Gastroesophageal sphincter (tissue), 4 donors: ENCODE data around the gene HLA-DOA. TPM values are rescaled to one million over a fixed set of nuclear protein-coding genes. Genes with fewer than 3 reads are reported as not detected.

ENCODE experiments used
- ATAC-seq: fragments of 150-250 bp; one replicate; pipeline ENCODE4 v1.9.1; 2016; ENCODE audit warnings: mild to moderate bottlenecking, moderate library complexity
- H3K27ac ChIP-seq, 4 donors: fragments of 200-600 bp; sonication (generic) in 3 of 4; 1 replicate in 3 of 4; 2 replicates in 1 of 4; pipeline ENCODE4 v1.5.1; 2016 to 2019
- H3K27me3 ChIP-seq: fragments of 200-600 bp; sonication (generic); one replicate; pipeline ENCODE4 v1.5.1; 2019
- H3K36me3 ChIP-seq, 2 donors: fragments of 200-600 bp; sonication (generic); one replicate each; pipeline ENCODE4 v1.5.1; 2019; ENCODE audit warnings: control low read depth in 1 of 2
- H3K4me1 ChIP-seq, 3 donors: fragments of 200-600 bp; sonication (generic); 1 replicate in 2 of 3; 2 replicates in 1 of 3; pipeline ENCODE4 v1.5.1; 2016 to 2019; ENCODE audit warnings: control low read depth in 2 of 3
- H3K4me3 ChIP-seq, 2 donors: fragments of 200-600 bp; sonication (generic); one replicate each; pipeline ENCODE4 v1.5.1; 2019; ENCODE audit warnings: mild to moderate bottlenecking in 1 of 2, moderate library complexity in 1 of 2
- H3K9me3 ChIP-seq, 3 donors: fragments of 200-600 bp; sonication (generic); one replicate each; pipeline ENCODE4 v1.5.1; 2017 to 2019; ENCODE audit warnings: control low read depth in 2 of 3
- EP300 ChIP-seq: sonication (generic); formaldehyde crosslinking; IDR thresholded peaks from one replicate; pipeline ENCODE4 v1.6.1; 2017; ENCODE audit warnings: antibody characterized with exemption, mild to moderate bottlenecking
- POLR2A ChIP-seq, 2 donors: fragments of 450-650 bp; IDR thresholded peaks; one replicate each; pipeline ENCODE4 v1.6.1; 2017; ENCODE audit warnings: antibody characterized with exemption in 2 of 2, mild to moderate bottlenecking in 2 of 2, moderate library complexity in 1 of 2
- POLR2AphosphoS5 ChIP-seq: sonication (generic); formaldehyde crosslinking; IDR thresholded peaks from one replicate; pipeline ENCODE4 v1.6.1; 2017; ENCODE audit warnings: antibody characterized with exemption
- WGBS, 2 donors: methylation state at CpG; one replicate each; pipeline ENCODE4 v1.1.5; 2018; ENCODE audit warnings: low coverage in 1 of 2; 5-methylcytosine and 5-hydroxymethylcytosine counted together
- total RNA-seq, 4 donors: library from RNA; depleted of rRNA; stranded (reverse); fragments of >200 nt; gene quantifications; one replicate each; pipeline ENCODE4 v1.1.0, GENCODE V29; 2016
- TF ChIP-seq, protein P1 (sequence below), 4 experiments: fragments of 200-600 bp in 2 of 4; fragments of 450-650 bp in 2 of 4; sonication (generic) in 1 of 4; IDR thresholded peaks; one replicate each; pipeline ENCODE4 v1.5.1; 2017 to 2019; ENCODE audit warnings: antibody characterized with exemption in 4 of 4, mild to moderate bottlenecking in 2 of 4, moderate library complexity in 2 of 4

The HLA-DOA gene
- total RNA-seq, 4 donors from 2014 or later = 1.1 to 4.4 (median 1.8) TPM

DNA sequence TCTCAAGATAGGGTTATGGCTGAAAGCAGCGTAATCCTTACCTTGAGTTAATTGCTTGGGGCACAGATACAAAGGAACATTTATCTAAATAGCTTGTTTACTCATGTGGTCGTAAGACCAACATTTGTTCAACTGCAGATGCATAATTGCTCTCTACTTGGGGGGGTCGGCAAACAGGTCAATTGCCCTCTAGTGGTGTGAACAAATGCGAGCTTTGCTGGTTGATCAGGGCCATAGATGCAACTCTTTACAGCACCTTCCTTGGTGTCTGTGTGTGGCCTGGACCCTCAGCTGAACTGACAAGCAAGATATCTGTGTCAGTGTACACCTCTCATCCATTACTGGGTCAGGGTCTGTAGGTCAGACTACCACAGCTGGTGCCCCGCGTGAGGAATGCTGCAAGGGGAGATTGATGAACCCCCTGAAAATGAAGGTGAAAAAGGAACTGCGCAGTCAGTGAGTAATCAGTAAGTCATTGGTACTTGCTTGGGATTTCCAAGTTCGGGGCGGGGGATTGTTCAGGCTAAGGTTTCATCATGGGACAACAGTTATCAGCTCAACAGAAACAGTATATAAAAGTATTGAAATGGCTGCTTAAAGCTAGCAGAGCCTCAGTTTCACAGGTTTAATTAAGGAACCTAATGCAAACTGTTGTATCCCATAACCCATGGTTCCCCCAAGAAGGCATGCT is 40.1 kb upstream of the HLA-DOA start:
- H3K4me1 ChIP-seq = no peaks in the 10 kb centered on the region

DNA sequence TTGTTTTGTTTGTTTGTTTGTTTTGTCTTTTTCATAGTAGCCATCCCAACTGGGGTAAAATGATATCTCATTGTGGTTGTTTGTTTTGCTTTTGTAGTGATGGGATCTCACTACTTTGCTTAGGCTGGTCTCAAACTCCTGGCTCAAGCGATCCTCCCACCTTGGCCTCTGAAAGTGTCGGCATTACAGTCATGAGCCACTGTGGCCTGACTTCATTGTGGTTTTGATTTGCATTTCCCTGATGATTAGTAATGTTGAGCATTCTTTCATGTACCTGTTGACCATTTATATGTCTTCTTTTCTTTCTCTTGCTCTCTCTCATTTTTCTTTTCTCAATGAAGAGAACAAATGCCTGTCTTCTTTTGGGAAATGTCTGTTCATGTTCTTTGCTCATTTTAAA is 30.8 kb upstream of the HLA-DOA start:
- ATAC-seq = no peak
- H3K36me3 ChIP-seq = no peaks in the 10 kb centered on the region
- H3K4me1 ChIP-seq = no peaks in the 10 kb centered on the region
- peaks cover 12% of the 10 kb centered on the region for H3K27me3 ChIP-seq
- H3K4me3 ChIP-seq = no peak overlapping the region
- H3K27ac ChIP-seq = no peak overlapping the region
- TF ChIP-seq EP300 = no peak
- no peak for TF ChIP-seq POLR2AphosphoS5
- TF ChIP-seq POLR2A (IDR thresholded peaks at IDR 0.05) = no peak
- TF ChIP-seq, protein P1, sequence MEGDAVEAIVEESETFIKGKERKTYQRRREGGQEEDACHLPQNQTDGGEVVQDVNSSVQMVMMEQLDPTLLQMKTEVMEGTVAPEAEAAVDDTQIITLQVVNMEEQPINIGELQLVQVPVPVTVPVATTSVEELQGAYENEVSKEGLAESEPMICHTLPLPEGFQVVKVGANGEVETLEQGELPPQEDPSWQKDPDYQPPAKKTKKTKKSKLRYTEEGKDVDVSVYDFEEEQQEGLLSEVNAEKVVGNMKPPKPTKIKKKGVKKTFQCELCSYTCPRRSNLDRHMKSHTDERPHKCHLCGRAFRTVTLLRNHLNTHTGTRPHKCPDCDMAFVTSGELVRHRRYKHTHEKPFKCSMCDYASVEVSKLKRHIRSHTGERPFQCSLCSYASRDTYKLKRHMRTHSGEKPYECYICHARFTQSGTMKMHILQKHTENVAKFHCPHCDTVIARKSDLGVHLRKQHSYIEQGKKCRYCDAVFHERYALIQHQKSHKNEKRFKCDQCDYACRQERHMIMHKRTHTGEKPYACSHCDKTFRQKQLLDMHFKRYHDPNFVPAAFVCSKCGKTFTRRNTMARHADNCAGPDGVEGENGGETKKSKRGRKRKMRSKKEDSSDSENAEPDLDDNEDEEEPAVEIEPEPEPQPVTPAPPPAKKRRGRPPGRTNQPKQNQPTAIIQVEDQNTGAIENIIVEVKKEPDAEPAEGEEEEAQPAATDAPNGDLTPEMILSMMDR (IDR thresholded peaks at IDR 0.05) = no peak
- H3K9me3 ChIP-seq = no peaks in the 10 kb centered on the region
- 89 to 100% methylated on average over 2 of the region's 2 CpGs for WGBS, 2 donors

More for the DNA sequence above, 40.1 kb upstream of the HLA-DOA start:
- TF ChIP-seq POLR2AphosphoS5 (no peak), POLR2A (IDR thresholded peaks at IDR 0.05) (no peak)
- Histone ChIP-seq H3K36me3 (no peaks in the 10 kb centered on the region), H3K9me3 (no peaks in the 10 kb centered on the region), H3K27ac (no peak overlapping the region), H3K4me3 (no peak overlapping the region), H3K27me3 (peaks cover 40% of the 10 kb centered on the region)
- 19 to 43% methylated on average over 7 to 8 of the region's 9 CpGs for WGBS, 2 donors
- ATAC-seq = no peak

DNA sequence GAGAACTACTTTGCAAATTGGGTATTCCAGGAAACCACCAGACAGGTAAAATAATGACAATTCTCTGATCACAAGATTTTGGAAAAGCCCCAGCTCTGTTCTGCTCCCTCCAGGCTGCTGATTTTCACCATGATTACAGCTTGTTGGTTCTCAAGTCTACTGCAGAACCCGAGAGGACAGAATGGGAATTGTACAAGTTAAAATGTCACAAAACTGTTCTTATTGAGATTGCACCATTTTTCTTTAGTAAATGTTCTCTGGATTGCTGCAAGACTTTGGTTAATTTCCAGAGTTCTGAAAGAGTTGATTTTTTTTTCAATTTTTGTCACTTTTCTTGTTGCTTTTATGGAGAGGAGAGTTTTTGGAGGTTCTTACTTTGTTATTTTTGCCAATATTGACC is 27.1 kb upstream of the HLA-DOA start:
- H3K4me3 ChIP-seq = no peak overlapping the region
- no peak for TF ChIP-seq POLR2AphosphoS5
- no peaks in the 10 kb centered on the region for H3K36me3 ChIP-seq
- H3K27ac ChIP-seq = no peak overlapping the region
- WGBS, 2 donors = 58 to 60% methylated on average over 1 of the region's 1 CpG
- no peaks in the 10 kb centered on the region for H3K4me1 ChIP-seq
- H3K9me3 ChIP-seq = peaks cover 0 to 6% (median 0%) of the 10 kb centered on the region in 3 donors
- ATAC-seq = no peak
- peaks cover 27% of the 10 kb centered on the region for H3K27me3 ChIP-seq

DNA sequence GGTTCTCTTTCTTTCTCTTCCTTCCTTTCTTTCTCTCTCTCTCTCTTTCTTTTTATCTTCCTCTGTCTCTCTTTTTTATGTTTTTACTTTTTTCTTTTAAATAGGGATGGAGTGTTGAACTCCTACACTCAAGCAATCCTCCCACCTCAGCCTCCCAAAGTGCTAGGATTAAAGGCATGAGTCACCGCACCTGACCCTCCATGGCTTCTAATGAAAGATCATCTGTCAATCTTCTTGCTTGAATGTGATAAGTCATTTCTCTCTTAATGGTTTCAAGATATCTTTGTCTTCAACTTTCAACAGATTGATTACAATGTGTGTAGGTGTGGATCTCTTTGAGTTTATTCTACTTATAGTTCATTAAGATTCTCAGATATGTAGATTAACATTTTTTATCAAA is 25.2 kb upstream of the HLA-DOA start:
- Histone ChIP-seq H3K36me3 (no peaks in the 10 kb centered on the region), H3K27me3 (peaks cover 33% of the 10 kb centered on the region), H3K27ac (no peak overlapping the region), H3K4me3 (no peak overlapping the region), H3K4me1 (no peaks in the 10 kb centered on the region), H3K9me3 (peaks cover 0 to 6% (median 0%) of the 10 kb centered on the region in 3 donors)
- 93 to 100% methylated on average over 1 of the region's 1 CpG for WGBS, 2 donors
- no peak for ATAC-seq
- TF ChIP-seq, protein P1 (IDR thresholded peaks at IDR 0.05) = no peak
- no peak for TF ChIP-seq EP300

DNA sequence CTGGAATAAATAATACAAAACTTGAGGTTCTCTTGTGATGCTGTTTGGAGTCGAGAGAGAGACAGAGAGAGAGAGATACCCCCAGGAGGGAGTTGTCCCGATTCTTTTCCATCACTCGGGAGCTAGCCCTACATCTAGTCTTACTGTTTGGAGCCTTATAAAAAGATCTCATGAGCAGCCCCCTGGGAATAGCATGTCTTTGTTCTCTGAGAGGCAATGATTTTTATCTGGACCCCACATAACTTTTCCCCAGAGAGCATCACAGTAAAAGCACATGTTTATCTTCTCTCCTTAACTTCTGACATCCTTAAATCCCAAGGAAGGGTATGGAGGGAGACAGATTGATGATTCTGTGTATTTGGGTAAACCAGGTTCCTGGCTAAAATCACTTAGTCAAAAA is 20.9 kb upstream of the HLA-DOA start:
- Histone ChIP-seq H3K9me3 (peaks cover 0 to 6% (median 0%) of the 10 kb centered on the region in 3 donors), H3K4me1 (no peaks in the 10 kb centered on the region), H3K27ac (peak overlapping the region in 3 of 4 donors; percentile 57 to 73 (median 61)), H3K4me3 (no peak overlapping the region), H3K27me3 (peaks cover 25% of the 10 kb centered on the region), H3K36me3 (no peaks in the 10 kb centered on the region)
- 38 to 49% methylated on average over 2 to 3 of the region's 3 CpGs for WGBS, 2 donors
- no peak for ATAC-seq
- TF ChIP-seq POLR2A (IDR thresholded peaks at IDR 0.05) = no peak
- TF ChIP-seq POLR2AphosphoS5 = no peak
- no peak for TF ChIP-seq EP300
- TF ChIP-seq, protein P1 (IDR thresholded peaks at IDR 0.05) = no peak
